ENCODE measurements around the gene CRYBG3. TPM values are rescaled to one million over a fixed set of nuclear protein-coding genes. Genes with fewer than 3 reads are reported as not detected.

CRYBG3 gene
- total and polyA plus RNA-seq, 4 donors: 1.1 to 9.5 (median 2.5) TPM

DNA sequence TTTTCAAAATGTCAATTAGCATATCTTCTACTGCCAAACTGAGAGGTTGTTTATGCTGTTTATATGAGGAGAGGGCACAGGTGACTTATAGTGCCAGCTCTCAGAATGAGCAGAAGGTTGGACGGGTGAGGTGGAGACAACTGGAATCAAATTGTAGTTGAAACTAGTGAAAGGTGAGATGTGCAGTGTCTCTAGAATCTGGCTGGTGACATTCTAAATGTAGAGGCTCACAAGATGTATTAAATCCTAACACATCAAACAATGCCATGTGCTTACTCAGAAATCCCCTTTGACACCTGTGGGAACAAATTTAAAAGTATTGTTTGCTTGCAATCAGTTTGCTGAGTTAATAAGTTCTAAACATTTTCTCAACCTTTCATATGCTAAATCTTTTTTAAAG is 40.8 kb downstream of the CRYBG3 start:
- no peak overlapping the region for H3K4me3 ChIP-seq (ENCODE audit: low read depth in 1 of 3, low read length in 3 of 3)
- peaks cover 0 to 2% (median 0%) of the 10 kb centered on the region in 4 donors for H3K36me3 ChIP-seq (ENCODE audit: control insufficient read depth in 4 of 4, insufficient read depth in 3 of 4, low read depth in 1 of 4, low read length in 3 of 4)
- H3K4me1 ChIP-seq (ENCODE audit: control insufficient read depth in 4 of 4, insufficient read depth in 4 of 4, low read length in 3 of 4): no peaks in the 10 kb centered on the region
- DNase-seq (ENCODE audit: low spot score): no peak
- no peak overlapping the region for H3K27ac ChIP-seq (ENCODE audit: low read depth in 1 of 2, low read length in 2 of 2)
- H3K27me3 ChIP-seq (ENCODE audit: control insufficient read depth in 4 of 4, insufficient read depth in 4 of 4, low read length in 3 of 4): no peaks in the 10 kb centered on the region
- no peak for TF ChIP-seq HNF4G (IDR thresholded peaks at IDR 0.05)
- TF ChIP-seq RAD21 (IDR thresholded peaks at IDR 0.05): no peak
- TF ChIP-seq NR2F2 (IDR thresholded peaks at IDR 0.05): no peak
- no peak for TF ChIP-seq YY1 (IDR thresholded peaks at IDR 0.05)
- TF ChIP-seq FOXA1 (IDR thresholded peaks at IDR 0.05): no peak
- no peak for TF ChIP-seq HNF4A (conservative IDR thresholded peaks at IDR 0.05)
- TF ChIP-seq EGR1 (IDR thresholded peaks at IDR 0.05; ENCODE audit: low read depth in 2 of 2): no peak
- TF ChIP-seq, protein P1, sequence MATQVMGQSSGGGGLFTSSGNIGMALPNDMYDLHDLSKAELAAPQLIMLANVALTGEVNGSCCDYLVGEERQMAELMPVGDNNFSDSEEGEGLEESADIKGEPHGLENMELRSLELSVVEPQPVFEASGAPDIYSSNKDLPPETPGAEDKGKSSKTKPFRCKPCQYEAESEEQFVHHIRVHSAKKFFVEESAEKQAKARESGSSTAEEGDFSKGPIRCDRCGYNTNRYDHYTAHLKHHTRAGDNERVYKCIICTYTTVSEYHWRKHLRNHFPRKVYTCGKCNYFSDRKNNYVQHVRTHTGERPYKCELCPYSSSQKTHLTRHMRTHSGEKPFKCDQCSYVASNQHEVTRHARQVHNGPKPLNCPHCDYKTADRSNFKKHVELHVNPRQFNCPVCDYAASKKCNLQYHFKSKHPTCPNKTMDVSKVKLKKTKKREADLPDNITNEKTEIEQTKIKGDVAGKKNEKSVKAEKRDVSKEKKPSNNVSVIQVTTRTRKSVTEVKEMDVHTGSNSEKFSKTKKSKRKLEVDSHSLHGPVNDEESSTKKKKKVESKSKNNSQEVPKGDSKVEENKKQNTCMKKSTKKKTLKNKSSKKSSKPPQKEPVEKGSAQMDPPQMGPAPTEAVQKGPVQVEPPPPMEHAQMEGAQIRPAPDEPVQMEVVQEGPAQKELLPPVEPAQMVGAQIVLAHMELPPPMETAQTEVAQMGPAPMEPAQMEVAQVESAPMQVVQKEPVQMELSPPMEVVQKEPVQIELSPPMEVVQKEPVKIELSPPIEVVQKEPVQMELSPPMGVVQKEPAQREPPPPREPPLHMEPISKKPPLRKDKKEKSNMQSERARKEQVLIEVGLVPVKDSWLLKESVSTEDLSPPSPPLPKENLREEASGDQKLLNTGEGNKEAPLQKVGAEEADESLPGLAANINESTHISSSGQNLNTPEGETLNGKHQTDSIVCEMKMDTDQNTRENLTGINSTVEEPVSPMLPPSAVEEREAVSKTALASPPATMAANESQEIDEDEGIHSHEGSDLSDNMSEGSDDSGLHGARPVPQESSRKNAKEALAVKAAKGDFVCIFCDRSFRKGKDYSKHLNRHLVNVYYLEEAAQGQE (IDR thresholded peaks at IDR 0.05): no peak
- TF ChIP-seq GABPA (IDR thresholded peaks at IDR 0.05 in 1 of 2, conservative IDR thresholded peaks at IDR 0.05 in 1 of 2): no peak
- TF ChIP-seq SP1 (IDR thresholded peaks at IDR 0.05): no peak
- TF ChIP-seq, protein P2, sequence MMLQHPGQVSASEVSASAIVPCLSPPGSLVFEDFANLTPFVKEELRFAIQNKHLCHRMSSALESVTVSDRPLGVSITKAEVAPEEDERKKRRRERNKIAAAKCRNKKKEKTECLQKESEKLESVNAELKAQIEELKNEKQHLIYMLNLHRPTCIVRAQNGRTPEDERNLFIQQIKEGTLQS (IDR thresholded peaks at IDR 0.05): no peak
- TF ChIP-seq, protein P3, sequence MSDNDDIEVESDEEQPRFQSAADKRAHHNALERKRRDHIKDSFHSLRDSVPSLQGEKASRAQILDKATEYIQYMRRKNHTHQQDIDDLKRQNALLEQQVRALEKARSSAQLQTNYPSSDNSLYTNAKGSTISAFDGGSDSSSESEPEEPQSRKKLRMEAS (IDR thresholded peaks at IDR 0.05): no peak
- TF ChIP-seq, protein P4, sequence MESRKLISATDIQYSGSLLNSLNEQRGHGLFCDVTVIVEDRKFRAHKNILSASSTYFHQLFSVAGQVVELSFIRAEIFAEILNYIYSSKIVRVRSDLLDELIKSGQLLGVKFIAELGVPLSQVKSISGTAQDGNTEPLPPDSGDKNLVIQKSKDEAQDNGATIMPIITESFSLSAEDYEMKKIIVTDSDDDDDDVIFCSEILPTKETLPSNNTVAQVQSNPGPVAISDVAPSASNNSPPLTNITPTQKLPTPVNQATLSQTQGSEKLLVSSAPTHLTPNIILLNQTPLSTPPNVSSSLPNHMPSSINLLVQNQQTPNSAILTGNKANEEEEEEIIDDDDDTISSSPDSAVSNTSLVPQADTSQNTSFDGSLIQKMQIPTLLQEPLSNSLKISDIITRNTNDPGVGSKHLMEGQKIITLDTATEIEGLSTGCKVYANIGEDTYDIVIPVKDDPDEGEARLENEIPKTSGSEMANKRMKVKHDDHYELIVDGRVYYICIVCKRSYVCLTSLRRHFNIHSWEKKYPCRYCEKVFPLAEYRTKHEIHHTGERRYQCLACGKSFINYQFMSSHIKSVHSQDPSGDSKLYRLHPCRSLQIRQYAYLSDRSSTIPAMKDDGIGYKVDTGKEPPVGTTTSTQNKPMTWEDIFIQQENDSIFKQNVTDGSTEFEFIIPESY (IDR thresholded peaks at IDR 0.05): no peak
- TF ChIP-seq, protein P5, sequence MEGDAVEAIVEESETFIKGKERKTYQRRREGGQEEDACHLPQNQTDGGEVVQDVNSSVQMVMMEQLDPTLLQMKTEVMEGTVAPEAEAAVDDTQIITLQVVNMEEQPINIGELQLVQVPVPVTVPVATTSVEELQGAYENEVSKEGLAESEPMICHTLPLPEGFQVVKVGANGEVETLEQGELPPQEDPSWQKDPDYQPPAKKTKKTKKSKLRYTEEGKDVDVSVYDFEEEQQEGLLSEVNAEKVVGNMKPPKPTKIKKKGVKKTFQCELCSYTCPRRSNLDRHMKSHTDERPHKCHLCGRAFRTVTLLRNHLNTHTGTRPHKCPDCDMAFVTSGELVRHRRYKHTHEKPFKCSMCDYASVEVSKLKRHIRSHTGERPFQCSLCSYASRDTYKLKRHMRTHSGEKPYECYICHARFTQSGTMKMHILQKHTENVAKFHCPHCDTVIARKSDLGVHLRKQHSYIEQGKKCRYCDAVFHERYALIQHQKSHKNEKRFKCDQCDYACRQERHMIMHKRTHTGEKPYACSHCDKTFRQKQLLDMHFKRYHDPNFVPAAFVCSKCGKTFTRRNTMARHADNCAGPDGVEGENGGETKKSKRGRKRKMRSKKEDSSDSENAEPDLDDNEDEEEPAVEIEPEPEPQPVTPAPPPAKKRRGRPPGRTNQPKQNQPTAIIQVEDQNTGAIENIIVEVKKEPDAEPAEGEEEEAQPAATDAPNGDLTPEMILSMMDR (IDR thresholded peaks at IDR 0.05; ENCODE audit: low read depth, low read length, missing input control): no peak
- TF ChIP-seq FOXA2 (IDR thresholded peaks at IDR 0.05): no peak
- no peak for TF ChIP-seq JUND (IDR thresholded peaks at IDR 0.05)
- no peak for TF ChIP-seq TAF1 (conservative IDR thresholded peaks at IDR 0.05)
- no peak for TF ChIP-seq RXRA (IDR thresholded peaks at IDR 0.05)
- H3K9ac ChIP-seq (ENCODE audit: low read depth in 1 of 2, low read length in 2 of 2): no peak overlapping the region
- H3K9me3 ChIP-seq (ENCODE audit: control insufficient read depth in 4 of 4, low read length in 3 of 4): no peaks in the 10 kb centered on the region
- 96% methylated on average over 1 of the region's 1 CpG for WGBS
